ENCODE data around the gene ZNF670.
A peak's percentile ranks its signal among the peaks of the same experiment; 100 is the strongest.

Gene ZNF670

GRCh38 chr1:247103859-247104591 is 25.4 kb upstream of the ZNF670 start, which contains the start of gene ZNF669:
Gene ZNF669 (minus strand): TSS chr1:247104356. CDS start chr1:247104199, 157 bp downstream.
- DNase-seq: peak; percentile 87

- DNase-seq: no peak
These were observed 23.8 kb upstream of the ZNF670 start for GRCh38 chr1:247102381-247102780.

GRCh38 chr1:247100676-247101279 is 22.2 kb upstream of the ZNF670 start:
- DNase-seq: no peak

DNA sequence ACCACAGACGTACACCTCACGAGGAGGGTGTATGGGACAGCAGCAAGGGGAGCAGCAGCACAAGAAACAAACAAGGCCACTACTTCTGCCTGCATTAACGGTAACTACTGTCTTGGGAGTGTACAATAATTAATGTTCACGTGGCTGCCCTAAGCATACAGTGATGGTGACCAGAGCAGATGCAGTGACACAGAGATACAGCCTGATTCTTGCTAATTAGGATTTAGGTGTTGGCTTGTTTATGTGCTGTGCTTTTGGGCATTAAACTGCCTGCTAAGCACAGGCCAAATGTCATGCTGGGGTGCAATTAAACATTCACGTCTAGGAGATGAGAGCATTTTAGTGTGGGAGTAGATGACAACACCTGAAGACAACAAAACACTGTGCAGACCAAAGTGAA is 18.3 kb upstream of the ZNF670 start:
- no peak for DNase-seq

DNA sequence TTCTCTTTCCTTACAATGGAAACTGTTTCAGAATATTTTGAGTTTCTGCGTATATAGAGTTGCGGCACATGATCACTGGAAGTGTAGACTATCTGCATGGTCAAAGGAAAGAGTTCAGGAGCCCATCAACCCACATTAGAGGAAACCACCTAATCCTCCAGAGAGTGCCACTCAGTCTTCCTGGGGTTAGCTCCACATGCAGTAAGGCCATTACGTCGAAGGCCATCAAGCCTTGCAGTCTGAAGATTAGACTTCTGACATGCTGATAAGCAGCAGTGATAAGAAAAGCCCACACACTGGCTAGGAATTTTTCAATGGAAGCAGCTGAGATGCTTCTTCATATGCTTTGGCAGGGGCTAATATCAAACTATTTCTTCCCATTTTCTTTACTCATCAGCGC is 17.9 kb upstream of the ZNF670 start:
- no peak for DNase-seq

DNA sequence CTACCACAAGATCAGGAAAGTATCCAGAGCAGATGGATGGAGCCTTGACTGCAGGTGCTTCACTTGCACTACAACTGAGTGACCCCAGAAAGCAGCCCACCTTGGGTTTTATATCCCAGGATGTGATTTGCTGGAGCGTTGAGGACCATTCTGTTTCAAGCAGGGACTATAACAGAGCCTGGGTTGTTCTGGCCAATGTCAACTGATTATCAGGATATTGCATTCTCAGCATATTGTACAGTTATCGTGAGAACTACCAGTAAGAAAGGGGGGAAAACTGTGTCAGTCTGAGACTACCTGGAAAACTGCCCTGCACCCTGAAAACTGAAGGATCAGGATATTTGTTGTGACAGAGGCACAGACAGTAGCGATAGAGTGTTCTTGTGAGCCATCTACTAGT is 17.5 kb upstream of the ZNF670 start:
- no peak for DNase-seq

- DNase-seq: no peak
These were observed 11.8 kb upstream of the ZNF670 start for GRCh38 chr1:247090455-247090854.

GRCh38 chr1:247089616-247090375 is 11.2 kb upstream of the ZNF670 start:
- DNase-seq: no peak

DNA sequence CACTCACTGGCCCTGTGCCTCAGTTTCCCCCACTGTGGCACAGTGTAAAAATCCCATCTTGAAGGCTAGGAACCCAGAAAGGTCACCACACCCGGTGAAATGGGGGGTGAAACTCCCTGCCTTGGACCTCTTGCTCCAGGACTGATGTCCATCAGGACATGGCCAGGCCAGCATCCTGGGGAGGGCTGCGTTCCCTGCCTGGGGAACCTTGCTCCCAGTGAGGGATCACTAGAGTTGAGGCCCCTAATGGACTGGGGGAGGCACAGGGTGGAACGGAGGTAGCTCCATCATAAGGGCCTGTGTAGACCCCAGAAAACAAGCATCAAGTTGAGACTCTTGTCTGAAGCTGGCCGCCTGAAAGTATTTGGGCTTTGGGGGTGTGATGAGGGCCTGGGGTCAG is 10.4 kb upstream of the ZNF670 start:
- DNase-seq: no peak

- no peak for DNase-seq
These were observed 8.6 kb upstream of the ZNF670 start for GRCh38 chr1:247087256-247087655.

DNA sequence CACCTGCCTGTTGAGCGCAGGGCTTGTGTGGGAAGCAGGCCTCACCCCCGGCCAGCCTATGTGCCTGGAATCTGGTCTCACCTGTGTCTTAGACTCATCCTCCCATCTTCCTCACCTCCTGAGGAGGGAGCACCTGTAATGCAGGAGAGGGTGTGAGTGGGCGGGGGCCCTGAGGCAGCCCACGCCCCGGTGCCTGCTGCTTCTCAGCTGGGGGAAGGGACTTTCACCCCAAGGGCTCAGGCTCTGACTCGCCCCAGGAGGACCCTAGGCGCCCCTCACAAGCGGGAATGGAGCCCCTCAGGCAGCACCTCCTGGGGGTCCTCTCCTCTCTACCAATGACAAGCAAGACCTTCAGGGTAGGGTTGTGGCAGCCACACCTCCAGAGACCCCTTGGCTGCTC is 6.7 kb upstream of the ZNF670 start:
- DNase-seq: no peak

DNA sequence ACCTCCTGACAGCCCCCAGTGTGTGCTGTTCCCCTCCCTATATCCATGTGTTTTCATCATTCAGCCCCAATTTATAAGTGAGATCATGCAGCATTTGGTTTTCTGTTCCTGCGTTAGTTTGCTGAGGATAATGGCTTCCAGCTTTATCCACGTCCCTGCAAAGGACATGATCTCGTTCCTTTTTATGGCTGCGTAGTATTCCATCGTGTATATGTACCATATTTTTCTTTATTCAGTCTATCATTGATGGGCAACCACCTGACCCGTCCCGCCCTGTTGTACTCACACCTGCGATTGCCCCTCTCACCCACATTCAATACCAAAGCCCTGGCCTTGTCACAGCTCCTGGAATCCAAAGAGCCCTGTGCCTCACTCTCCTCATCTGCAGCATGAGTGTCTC is 6.2 kb upstream of the ZNF670 start:
- no peak for DNase-seq

- DNase-seq: no peak
These were observed 697 bp upstream of the ZNF670 start for GRCh38 chr1:247079141-247079874.

DNA sequence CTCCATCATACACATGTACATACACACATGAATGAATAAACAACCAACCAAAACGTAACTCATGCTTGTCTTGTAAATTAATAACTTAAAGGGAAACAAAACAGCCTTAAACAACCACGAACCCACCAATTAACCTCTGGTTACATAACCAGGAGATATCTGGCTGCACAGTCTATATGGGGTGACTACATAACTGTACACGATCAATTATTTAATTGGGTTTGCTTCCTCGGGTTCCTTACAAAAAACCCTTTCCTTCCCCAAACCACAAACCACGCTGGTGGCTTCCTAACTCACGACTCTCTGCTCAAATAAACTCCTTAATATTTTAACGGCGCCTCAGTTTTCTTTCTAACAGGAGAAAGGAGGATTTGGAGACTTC is 744 bp downstream of the ZNF670 start:
- peak; percentile 39 for DNase-seq

DNA sequence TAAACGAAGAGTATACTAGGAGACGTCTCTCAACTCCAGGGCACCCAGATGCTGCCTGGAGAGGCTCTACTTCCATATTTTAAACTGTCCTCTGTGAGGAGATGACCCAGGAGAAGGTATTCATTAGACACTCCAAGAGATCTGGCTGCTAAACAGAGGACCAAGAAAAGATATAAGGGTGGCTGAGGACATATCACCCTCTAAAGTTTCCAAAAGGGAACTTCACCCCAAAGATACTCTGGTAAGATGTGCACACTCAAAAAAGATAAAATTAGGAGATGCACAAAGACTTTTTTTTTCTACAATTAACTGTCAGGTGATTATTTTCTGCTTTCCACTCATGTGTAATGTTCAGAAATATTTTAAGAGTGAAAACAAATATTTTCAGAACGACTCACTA is 1.4 kb downstream of the ZNF670 start:
- DNase-seq: no peak

GRCh38 chr1:247070645-247071044 is 8.0 kb downstream of the ZNF670 start:
- DNase-seq: no peak

- DNase-seq: no peak
These were observed 14.3 kb downstream of the ZNF670 start for GRCh38 chr1:247064304-247064703.

- no peak for DNase-seq
These were observed 17.8 kb downstream of the ZNF670 start for GRCh38 chr1:247060771-247061170.

- no peak for DNase-seq
These were observed 22.5 kb downstream of the ZNF670 start for GRCh38 chr1:247056071-247056470.

- no peak for DNase-seq
These were observed 23.6 kb downstream of the ZNF670 start for GRCh38 chr1:247054992-247055415.

- no peak for DNase-seq
These were observed 30.9 kb downstream of the ZNF670 start for GRCh38 chr1:247047702-247048101.

DNA sequence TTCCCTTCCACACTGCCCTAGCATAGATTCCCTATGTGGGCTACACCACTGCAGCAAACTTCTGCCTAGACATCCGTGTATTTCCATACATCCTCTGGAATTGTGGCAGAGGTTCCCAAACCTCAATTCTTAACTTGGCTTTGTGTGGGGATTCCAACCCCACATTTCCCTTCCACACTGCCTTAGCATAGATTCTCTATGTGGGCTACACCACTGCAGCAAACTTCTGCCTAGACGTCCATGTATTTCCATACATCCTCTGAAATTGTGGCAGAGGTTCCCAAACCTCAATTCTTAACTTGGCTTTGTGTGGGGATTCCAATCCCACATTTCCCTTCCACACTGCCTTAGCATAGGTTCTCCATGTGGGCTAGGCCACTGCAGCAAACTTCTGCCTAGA is 31.4 kb downstream of the ZNF670 start:
- DNase-seq: no peak

GRCh38 chr1:247043406-247043805 is 35.2 kb downstream of the ZNF670 start:
- DNase-seq: no peak
